ENCODE results near the gene ZNF575. TPM values are rescaled to one million over a fixed set of nuclear protein-coding genes. Genes with fewer than 3 reads are reported as not detected.

Gene ZNF575
- total RNA-seq, 4 donors from 2014 or later = 0.53 to 1.7 (median 1.3) TPM

GRCh38 chr19:43548706-43549105 lies 15.7 kb downstream of the ZNF575 start:
- H3K9me3 ChIP-seq = no peaks in the 10 kb centered on the region
- H3K27me3 ChIP-seq = no peaks in the 10 kb centered on the region
- no peak for DNase-seq
- H3K4me1 ChIP-seq = no peaks in the 10 kb centered on the region
- no peak overlapping the region for H3K4me3 ChIP-seq
- no peak for TF ChIP-seq POLR2A (IDR thresholded peaks at IDR 0.05)
- TF ChIP-seq CTCF (IDR thresholded peaks at IDR 0.05) = no peak
- H3K36me3 ChIP-seq = peaks cover 0 to 67% (median 0%) of the 10 kb centered on the region in 3 donors
- H3K27ac ChIP-seq = no peak overlapping the region

- Histone ChIP-seq H3K9me3 (no peaks in the 10 kb centered on the region), H3K36me3 (peaks cover 0 to 64% (median 0%) of the 10 kb centered on the region in 3 donors), H3K27ac (no peak overlapping the region), H3K4me1 (no peaks in the 10 kb centered on the region), H3K27me3 (no peaks in the 10 kb centered on the region), H3K4me3 (no peak overlapping the region)
- no peak for TF ChIP-seq CTCF (IDR thresholded peaks at IDR 0.05)
- no peak for TF ChIP-seq POLR2A (IDR thresholded peaks at IDR 0.05)
- DNase-seq = no peak
These were observed 18.6 kb downstream of the ZNF575 start for GRCh38 chr19:43551399-43552197.

GRCh38 chr19:43552198-43552450 lies 19.1 kb downstream of the ZNF575 start:
- no peaks in the 10 kb centered on the region for H3K9me3 ChIP-seq
- peaks cover 0 to 64% (median 0%) of the 10 kb centered on the region in 3 donors for H3K36me3 ChIP-seq
- H3K4me1 ChIP-seq = no peaks in the 10 kb centered on the region
- DNase-seq = no peak
- no peak overlapping the region for H3K27ac ChIP-seq
- no peaks in the 10 kb centered on the region for H3K27me3 ChIP-seq
- no peak for TF ChIP-seq POLR2A (IDR thresholded peaks at IDR 0.05)
- no peak for TF ChIP-seq CTCF (IDR thresholded peaks at IDR 0.05)
- H3K4me3 ChIP-seq = no peak overlapping the region

GRCh38 chr19:43552616-43553015 lies 19.6 kb downstream of the ZNF575 start:
- TF ChIP-seq POLR2A (IDR thresholded peaks at IDR 0.05) (no peak), CTCF (IDR thresholded peaks at IDR 0.05) (no peak)

GRCh38 chr19:43553656-43554055 lies 20.7 kb downstream of the ZNF575 start:
- H3K27me3 ChIP-seq = no peaks in the 10 kb centered on the region
- TF ChIP-seq CTCF (IDR thresholded peaks at IDR 0.05) (no peak), POLR2A (IDR thresholded peaks at IDR 0.05) (no peak)
- no peak overlapping the region for H3K4me3 ChIP-seq
- DNase-seq = no peak
- no peaks in the 10 kb centered on the region for H3K4me1 ChIP-seq
- no peaks in the 10 kb centered on the region for H3K9me3 ChIP-seq
- peaks cover 0 to 72% (median 0%) of the 10 kb centered on the region in 3 donors for H3K36me3 ChIP-seq
- no peak overlapping the region for H3K27ac ChIP-seq

More at GRCh38 chr19:43552616-43553015, 19.6 kb downstream of the ZNF575 start:
- Histone ChIP-seq H3K27me3 (no peaks in the 10 kb centered on the region), H3K27ac (no peak overlapping the region), H3K4me1 (no peaks in the 10 kb centered on the region), H3K4me3 (no peak overlapping the region), H3K9me3 (no peaks in the 10 kb centered on the region), H3K36me3 (peaks cover 0 to 64% (median 0%) of the 10 kb centered on the region in 3 donors)
- no peak for DNase-seq
